Vagina (tissue), 2 donors: Measurements from ENCODE around the gene IRX3.

Source experiments
- CTCF ChIP-seq, 3 experiments: fragments of 450-650 bp in 2 of 3; fragments of 200-600 bp in 1 of 3; sonication (generic) in 1 of 3; IDR thresholded peaks; one replicate each; pipeline ENCODE4 v1.5.1; 2017 to 2019; ENCODE audit warnings: antibody characterized with exemption in 3 of 3, mild to moderate bottlenecking in 2 of 3, moderate library complexity in 2 of 3
- POLR2A ChIP-seq, 2 donors: fragments of 450-650 bp; IDR thresholded peaks; one replicate each; pipeline ENCODE4 v1.6.1; 2017; ENCODE audit warnings: antibody characterized with exemption in 2 of 2, mild to moderate bottlenecking in 2 of 2, moderate library complexity in 2 of 2

GRCh38 chr16:54316095-54316889 is 29.7 kb upstream of the IRX3 start:
- TF ChIP-seq POLR2A (IDR thresholded peaks at IDR 0.05) (no peak), CTCF (IDR thresholded peaks at IDR 0.05) (no peak)
